NCI-H82 (cell line): ENCODE results near the gene FXYD2.
"Not testable (repeated sequence)": the region's sequence is repeated elsewhere in the genome, so short reads cannot be mapped to it uniquely, and the experiment has no call there.

Experiments used
- DNase-seq: peaks from one replicate; lab custom pipeline; 2025; lab: John Stamatoyannopoulos, UW

The FXYD2 gene

DNA sequence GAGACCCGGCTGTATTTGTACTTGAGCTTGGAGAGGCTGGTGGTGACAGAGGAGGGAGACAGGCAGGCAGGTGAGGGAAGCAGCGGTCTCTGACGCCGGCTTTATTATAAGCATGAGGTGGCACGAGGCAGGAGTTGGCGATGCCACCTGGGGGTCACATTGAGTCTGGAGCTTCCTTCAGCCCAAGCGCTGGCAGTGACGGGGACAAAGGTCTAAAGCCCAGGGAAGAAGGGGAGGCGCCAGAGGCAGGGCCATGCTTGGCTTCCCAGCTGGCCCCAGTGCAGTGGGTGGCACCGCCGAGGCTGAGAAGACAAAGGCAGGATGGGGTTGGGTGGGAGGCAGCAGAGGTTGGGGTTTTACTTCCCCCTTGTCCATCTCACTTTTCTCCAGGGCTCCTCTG is 4.5 kb downstream of the FXYD2 start:
- DNase-seq: no peak

DNA sequence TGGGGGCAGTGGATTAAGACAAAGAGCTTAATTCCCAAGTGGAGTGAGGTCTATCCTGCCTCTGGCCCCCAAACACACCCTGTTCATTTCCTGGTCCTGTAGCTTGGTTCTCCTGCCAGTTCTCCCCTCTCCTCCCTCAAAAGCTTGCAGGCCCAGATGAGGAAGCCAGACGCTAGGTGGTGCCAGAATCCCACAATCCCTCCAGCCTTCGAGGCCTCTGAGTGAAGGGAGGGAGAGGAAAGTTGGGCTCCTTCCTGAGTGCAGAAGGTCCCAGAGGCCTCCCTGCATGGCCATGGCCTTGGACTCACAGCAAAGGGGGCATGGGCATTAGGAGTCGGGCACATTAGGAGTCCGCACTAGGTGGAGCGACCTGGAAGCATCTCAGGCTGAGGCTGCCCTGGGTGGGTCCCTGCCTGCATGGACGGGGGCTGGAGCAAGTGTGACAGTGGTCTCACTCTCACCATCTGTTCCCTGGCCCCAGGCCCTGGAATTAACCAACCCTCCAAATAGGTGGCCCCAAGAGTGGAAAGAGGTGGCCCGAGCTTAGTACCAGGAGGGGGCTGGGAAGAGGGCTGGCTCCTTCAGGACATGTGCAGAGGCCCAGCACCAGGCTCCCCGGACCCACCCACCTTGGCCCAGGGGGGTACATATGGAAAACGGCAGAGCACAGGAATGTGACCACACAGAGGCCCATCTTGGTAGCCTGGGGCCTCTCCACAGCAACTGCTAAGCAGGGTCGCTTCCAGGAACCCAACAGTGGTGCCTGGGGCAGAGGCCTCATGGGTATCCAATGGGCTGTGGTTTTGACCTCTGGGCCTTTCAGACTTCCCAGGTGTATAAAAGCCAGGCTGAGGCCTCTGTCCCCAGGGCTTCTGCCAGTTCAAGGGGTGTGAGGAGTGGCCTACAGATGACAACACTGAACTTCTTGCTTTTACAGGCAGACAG is 5.2 kb downstream of the FXYD2 start:
- DNase-seq: peak; percentile 88

DNA sequence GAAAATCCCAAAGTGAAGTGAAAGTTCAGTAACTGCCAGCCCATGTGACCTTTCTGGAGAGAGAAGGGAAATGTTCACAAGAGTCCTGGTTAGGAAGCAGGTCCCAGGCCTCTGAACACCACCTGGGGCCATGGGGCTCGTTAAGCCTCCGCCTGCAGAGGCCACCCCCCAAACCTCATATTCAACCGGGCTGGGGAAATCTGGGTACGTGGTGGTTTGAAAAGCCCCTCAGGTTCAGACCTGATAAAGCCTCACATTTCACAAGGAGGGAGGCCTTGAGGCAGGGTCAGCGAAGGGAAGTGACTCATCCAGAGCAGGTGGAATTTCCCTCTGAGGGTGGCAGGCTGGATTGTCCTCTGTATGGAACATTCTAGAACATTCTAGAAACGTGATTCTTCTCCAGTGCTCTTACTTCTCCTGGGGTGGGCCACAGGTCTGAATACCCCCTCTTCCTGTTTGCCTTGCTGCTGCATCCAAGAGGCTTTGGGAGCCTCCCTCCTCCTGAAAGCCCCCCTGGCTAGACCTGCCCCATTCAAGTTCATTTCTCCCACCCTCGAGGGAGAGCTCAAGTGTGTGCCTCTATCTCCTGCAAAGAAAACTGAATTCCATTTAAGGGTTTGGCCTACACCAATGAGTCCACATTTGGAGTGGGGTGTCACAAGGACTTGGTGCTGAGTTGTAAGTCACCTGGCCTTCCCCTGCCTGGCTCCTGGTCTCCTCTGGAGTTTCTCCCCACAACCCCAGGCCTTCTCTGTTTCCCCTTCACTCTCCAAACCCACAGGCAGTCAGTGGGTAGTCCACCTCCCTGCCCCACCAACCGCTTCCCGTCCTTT is 6.3 kb downstream of the FXYD2 start:
- no peak for DNase-seq

DNA sequence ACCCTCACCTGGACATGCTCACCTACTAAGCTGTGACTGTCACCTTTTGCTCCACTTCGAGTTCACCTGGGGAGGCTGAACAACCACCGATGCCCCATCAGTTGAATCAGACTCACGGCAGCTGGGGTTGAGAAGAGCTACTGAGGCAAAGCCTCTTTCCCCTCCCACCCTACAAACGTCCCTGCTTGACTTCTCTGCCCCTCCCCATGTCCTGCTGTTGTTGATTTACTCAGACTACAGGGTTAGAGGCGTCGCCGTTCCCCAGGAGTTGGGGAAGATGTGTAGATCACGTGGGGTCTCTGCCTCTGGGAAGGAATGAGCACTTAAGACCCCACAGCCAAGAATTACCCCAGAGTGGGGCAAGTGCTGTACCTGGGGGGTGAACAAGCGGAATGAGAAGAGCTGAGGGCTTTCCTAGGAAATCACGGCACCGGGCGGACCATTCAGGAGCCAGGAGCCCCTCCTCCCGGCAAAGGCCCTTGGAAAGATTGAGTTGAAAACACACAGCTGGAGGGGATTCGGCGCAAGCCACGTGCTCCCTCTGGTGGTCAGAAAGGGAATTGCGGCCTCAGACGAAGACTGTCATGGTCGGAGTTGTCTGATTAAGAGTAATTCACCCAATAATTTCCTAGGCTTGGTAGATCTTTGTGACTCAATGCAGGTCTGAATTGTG is 7.0 kb downstream of the FXYD2 start:
- peak; percentile 94 for DNase-seq

DNA sequence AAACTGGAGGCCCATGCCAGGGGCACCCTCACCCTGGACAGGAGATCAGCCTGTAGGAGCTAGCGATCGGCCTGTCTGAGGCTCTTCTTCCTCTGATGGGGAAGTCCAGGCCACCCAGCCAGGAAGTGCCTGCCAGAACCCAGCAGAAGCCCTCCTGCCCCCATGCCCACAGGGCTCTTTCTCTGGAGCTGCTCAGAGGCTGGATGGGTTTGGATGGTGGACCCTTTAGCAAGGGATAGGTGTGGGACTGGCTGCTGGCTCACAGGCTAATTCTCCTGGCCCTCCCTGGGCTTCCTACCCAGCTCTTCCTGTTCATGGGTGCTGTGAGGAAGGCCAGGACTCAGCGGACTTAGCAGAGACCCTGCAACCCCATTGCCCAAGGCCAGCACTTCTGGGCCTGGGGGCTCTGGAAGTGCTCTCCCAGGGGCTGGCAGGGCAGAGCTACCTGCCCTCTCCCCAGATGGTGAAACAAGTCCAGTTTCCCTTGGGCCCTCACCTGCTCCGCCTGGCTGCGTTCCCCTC is 7.6 kb downstream of the FXYD2 start:
- DNase-seq: peak; percentile 56

DNA sequence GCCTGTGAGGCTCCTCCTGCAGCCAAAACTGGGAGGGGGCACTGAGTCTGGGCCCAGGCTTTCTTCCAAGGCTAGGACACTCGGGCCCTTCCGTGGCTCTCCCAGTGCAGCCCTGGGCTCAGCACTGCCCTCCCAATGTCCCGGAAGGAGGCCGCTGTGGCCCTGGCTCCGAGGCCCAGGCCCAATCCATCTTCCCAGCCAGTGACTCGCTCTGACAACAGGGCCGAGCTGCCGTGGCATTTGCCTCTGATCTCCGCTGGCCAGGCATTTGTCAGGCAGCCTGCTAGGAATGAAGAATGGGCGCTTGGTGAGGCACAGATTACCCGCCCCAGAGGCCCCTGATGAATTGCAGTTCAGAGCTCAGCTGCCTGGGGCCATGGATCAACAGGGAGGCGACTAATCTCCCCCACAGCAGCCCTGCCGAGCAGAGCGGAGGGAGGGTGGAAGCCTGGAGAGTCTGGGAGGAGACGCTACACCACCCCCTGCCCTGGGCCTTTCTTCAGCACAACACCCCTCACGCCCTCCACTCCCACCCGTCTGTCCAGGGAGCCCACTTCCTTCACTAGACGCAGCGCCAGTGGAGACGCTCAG is 8.3 kb downstream of the FXYD2 start:
- peak; percentile 95 for DNase-seq

DNA sequence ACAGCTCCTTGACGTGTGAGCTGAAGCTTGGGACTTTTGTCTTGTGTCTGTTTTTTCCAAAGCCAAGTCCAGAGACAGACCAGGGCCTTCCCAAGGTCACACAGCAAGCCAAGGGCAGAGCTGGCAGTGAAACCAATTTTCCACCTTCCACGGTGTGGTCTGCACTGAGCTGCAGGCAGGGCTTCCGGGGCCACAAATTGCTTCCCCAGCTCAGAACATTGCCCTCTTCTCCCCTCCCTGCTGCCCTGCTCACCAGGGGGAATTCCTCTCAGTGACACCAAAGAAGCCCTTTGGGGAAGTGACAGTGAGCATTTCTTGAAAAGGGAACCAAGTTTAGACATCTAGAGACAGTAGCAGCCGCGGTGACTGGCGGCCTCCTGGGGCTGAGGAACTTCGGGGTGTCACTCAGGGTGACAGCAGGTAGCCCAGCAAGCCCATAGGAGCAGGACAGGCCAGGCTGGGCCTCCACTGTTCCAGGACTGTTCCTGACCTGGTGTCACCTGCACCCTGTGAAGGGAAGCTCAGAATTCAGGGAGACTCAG is 9.2 kb downstream of the FXYD2 start:
- peak; percentile 29 for DNase-seq

DNA sequence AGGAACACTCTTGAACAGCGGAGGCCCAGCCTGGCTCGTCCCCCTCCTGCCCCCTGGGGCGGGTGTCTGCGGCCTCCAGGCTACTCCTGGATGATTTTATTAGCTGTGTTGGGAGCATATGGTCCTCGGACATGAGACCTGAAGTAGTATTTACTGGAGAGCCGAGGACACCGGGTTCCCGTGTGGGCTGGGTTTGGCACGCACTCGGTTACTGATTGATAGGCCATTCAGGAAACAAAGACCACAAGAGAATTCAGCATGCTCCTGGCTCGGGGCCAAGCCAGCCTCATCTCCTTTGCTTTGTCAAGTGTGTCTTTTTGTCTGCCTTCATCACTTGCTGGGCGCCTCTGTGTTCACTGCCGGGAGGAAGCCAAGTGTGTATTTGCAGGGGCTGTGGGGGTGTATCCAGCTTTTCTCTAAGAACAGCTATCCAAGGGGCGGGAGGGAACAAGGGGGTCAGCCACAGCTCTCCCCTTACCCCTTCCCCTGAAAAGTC is 9.7 kb downstream of the FXYD2 start:
- DNase-seq: peak; percentile 73

DNA sequence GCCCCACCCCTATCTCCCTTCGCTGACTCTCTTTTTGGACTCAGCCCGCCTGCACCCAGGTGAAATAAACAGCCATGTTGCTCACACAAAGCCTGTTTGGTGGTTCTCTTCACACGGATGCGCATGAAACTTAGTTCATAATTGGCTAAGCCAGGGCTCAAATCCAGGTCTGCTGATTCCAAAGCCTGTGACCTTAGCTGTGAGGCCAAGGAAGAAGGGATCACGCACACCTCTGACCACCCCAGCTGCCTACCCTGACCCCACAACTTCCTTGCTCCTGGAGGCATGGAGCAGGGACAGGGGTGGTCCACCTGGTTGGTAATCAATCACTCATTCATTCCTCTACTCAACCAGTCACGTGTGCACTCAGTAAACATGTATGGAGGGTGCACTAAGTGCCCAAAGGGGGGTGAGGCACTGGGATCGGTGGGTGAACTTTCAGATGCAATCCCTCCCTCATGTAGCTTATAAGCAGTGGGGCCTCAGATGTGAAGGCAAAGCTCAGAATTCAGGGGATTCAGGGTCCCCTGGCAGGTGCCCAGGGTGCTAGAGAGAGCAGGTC is 10.3 kb downstream of the FXYD2 start:
- peak; percentile 87 for DNase-seq

DNA sequence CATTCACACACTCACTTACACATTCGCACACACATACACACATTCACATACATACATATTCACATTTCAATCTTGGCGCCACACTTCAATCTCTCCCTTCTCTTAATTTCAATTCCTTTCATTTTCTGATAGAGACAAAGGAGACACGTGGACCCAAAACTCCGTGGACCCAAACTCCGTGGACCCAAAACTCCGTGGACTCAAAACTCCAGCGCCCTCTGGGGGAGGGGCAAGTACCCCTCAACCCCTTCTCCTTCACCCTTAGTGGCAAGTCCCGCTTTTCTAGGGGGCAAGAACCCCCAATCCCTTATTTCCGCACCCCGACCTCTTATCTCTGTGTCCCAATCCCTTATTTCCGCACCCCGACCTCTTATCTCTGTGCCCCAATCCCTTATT is 14.5 kb downstream of the FXYD2 start:
- not testable (repeated sequence) for DNase-seq

DNA sequence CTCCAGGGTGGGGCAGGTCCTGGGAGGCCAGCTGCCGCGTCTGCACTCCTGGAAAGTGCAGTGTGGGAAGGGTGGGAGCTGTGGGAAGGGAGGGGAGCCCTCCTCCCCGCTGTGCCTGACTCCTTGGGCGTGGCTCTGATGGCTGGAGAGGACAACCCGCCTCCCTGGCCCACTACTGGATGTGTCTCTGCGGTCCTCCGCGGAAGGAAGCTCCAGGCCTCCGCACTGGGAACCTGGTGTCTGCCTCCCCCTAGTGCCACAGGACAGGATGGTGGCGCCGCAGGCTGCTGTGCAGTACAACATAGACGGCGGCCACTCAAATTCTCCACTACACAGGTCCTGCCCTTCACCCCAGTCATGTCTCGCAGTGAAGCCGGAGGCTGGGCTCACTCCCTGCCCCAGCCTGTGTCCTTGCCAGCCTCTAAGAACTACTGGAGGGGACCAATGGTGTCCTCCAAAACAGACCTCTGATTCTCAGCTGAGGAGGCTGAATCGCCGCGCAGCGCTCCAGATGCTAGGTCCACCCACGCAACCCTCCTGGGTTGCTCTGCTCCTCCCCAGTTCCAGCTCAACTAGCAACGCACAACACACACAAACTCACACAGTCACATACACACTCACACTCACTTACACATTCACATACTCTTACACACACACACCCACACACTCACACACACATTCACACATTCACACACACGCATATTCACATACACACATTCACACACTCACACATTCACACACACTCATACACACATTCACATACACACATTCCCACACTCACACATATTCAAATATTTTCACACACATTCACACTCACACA is 15.1 kb downstream of the FXYD2 start:
- DNase-seq: peak; percentile 89

DNA sequence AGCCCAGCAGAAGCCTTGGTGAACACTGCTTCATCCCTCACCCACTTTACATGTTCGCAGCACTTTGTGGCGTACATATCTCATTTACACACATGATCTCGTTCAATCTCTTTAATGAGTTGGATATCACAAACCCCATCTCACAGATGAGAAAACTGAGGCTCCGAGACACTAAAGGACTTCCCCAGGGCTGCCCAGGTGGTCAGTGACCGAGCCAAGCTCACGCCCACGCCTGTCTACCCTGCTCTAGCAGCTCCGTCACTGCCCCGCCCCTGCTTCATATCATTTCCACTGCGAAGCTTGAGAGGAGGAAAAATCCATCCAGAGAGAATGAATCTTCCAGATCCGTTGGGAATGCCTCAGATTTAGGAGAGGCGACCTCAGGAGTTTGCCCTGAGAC is 15.8 kb downstream of the FXYD2 start:
- DNase-seq: no peak

DNA sequence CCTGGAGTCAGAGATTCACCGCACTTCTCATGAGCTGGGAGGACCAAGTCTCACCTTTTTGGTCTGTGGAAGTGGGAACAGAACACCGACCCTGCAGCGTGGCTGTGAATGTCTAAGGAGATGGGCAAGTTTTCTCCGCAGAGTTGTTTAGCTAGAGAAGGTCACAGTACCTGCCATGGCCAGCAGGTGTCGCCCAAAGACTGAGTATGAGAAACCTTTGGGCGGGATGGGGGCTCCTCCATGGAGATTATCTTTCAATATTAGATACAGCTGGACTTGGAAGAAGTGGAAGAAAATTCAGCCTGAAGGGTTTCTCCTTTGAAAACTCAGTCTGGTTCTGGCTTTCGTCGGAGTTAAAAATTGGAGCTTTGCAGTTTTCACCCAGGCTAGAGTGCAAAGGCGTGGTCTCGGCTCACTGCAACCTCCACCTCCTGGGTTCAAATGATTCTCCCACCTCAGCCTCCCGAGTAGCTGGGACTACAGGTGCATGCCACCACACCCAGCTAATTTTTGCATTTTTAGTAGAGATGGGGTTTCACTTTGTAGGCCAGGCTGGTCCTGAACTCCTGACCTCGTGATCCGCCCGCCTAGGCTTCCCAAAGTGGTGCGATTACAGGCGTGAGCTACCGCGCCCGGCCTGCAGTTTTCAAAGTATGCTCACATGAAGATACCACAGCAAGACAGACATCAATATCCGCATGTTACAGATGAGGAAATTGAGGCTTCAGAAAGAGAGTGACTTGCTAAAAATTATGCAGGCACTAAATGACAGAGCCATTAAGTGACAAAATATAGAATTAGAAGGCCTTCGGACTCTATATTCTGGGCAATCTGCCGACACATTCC is 16.8 kb downstream of the FXYD2 start:
- peak; percentile 88 for DNase-seq

DNA sequence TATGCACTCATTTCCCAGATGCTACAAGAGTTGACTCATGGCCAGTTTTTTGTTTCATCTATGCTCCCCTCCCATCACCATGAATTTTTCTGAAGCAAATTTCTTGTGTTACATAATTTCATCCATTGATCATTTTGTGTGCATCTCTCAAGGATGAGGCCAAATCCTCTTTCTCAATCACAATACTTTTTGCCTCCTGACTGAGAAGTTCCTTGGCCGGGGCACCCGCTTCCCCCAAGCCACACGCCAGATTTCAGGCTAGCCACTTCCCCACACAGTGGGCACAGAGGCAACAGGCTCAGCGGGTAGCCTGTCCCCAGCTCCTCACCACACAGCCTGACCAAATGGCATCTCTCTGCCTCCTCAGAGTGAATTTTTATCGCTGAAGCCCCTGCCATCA is 17.7 kb downstream of the FXYD2 start:
- DNase-seq: no peak

DNA sequence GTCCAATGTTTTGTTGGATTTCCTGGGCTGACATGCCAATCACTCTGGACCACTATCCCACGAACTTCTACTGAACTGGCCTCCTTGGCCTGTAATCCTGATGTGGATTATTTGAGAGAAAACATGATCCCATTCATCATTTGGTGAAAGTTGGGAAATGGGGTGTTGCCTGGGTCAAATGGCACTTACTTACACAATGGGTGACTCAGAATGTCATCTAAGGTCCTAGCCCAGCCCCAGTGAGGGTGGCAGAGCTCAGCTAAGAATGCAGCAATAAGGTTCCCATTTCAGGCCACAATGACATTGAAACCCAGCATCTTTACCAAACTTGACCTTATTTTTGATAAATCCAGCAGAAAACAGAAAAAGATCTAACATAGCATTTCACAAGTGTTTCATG is 19.5 kb downstream of the FXYD2 start:
- DNase-seq: no peak

DNA sequence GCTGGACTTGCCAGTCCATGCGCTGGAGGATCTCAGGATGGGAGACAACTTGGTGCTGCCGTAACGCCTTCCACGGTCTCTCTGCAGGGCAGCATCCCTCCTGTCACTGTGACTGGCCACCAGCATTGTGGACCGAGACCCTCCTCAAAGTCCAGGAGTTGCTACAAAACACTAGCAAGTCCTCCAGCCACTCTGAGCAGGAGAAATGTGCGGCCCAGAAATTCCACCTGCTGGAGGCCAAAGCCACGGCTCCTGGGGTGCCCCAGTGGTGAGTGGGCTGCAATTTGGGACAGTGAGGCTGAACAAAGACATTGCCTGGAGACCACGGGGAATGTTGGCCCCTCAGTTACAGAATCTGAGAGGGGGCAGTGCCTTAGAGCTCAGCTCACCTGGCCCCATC is 20.6 kb downstream of the FXYD2 start:
- no peak for DNase-seq

DNA sequence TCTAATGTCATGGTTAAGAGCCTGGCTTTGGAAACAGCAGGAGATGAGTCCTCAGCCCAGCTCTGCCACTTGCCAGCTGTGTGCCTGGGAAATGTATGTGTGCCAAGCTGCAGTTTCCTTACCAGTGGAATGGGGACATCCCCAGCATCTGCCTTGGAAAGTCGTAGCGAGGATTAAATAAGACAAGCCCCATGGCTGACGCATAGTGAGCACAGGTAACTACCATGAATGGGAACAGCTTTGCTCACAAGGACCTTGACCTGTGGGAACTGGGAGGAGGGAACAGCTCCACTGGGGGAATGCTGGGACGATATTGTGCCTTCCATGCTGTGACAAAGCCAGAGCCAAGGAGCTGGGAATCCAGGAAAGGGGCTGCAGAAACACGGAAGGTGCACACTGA is 24.9 kb downstream of the FXYD2 start:
- DNase-seq: no peak

DNA sequence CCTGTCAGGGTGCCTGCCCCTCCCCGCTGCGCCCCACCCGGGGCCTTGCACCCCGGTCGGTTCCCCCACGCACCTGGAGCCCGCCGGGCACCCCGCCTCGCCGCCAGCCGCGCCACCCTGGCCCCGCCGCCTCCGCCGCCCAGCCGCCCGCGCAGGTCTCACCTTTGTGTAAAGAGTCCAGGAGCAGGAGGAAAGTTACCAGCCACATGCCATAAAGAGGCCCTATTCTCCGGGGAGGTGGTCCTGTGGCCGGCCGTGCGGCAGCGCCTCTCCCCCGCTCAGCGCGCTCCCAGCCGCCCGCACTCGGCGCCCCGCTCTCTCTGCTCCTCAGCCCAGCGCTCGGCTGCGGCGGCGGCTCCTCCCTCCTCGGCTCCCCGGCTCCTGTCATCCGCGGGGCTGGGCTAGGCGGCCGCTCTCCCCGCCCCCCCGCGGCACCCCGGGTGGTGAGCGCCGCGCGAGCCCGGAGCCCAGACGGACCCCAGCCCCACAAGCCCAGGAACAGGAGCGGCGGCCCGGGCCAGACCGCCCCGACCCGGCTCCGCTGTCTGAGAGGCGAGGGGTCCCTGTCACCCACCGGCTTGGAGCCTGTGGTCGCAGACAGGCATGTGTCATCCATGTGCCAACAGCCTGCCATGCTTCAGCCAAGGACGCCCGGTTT is 27.5 kb downstream of the FXYD2 start, which contains the start of gene DSCAML1:
DSCAML1 (minus strand) TSS at position 345 of the 658 bp plus-strand sequence; CDS start at position 208, 137 bp downstream.
- DNase-seq: peak; percentile 34
